B cell (primary cell): ENCODE measurements around the gene RAD51B. TPM values are rescaled to one million over a fixed set of nuclear protein-coding genes. Genes with fewer than 3 reads are reported as not detected.

Experiments
- ATAC-seq: fragments of 200-7000 bp; cut with Tn5 transposase; one replicate; pipeline ENCODE4 v1.10.0; 2021; ENCODE audit warnings: low read depth, mild to moderate bottlenecking, moderate number of reproducible peaks, moderate library complexity
- CTCF ChIA-PET: fragments of 350-600 bp; sonication (Branson Sonifier 250); formaldehyde crosslinking; loops from one replicate; lab custom pipeline; 2021; ENCODE audit warnings: antibody characterized with exemption, inconsistent platforms; lab: Charles Lee
- POLR2A ChIA-PET: fragments of 350-600 bp; sonication (Branson Sonifier 250); formaldehyde crosslinking; loops from one replicate; lab custom pipeline; 2021; ENCODE audit warnings: antibody characterized with exemption; lab: Charles Lee
- DNase-seq: peaks from one replicate; pipeline ENCODE4 v3.0.0; 2013
- H2AFZ ChIP-seq: 2 replicates; pipeline ENCODE4 v1.6.1; 2012; ENCODE audit warnings: mild to moderate bottlenecking, low read depth, low read length; ENCODE audit not compliant: insufficient read depth, poor library complexity, severe bottlenecking
- H3K27ac ChIP-seq, 2 donors: 1 replicate in 1 of 2; 2 replicates in 1 of 2; pipeline ENCODE4 v1.5.1; 2012 to 2013; ENCODE audit warnings: low read length in 2 of 2, mild to moderate bottlenecking in 2 of 2, moderate library complexity in 1 of 2
- H3K27me3 ChIP-seq, 4 experiments: fragments of 200-600 bp in 1 of 4; sonication (generic) in 1 of 4; replicated peaks in 1 of 4; 1 replicate in 2 of 4; 2 replicates in 2 of 4; pipeline versions ENCODE4 v1.6.1 to v1.7.0; 2013 to 2016; ENCODE audit warnings: low read length in 3 of 4, mild to moderate bottlenecking in 2 of 4, mixed read lengths in 1 of 4, moderate library complexity in 1 of 4; ENCODE audit not compliant: insufficient read depth in 4 of 4, control insufficient read depth in 3 of 4; ENCODE audit errors: control extremely low read depth in 1 of 4
- H3K36me3 ChIP-seq, 2 experiments: replicated peaks in 1 of 2; 1 replicate in 1 of 2; 2 replicates in 1 of 2; pipeline versions ENCODE4 v1.6.1 to v1.7.1; 2013; ENCODE audit warnings: low read length in 1 of 2; ENCODE audit not compliant: insufficient read depth in 2 of 2, control insufficient read depth in 1 of 2; ENCODE audit errors: control extremely low read depth in 1 of 2, extremely low read depth in 1 of 2
- H3K4me1 ChIP-seq, 2 donors: fragments of 200-600 bp in 1 of 2; sonication (generic) in 1 of 2; 1 replicate in 1 of 2; 2 replicates in 1 of 2; pipeline versions ENCODE4 v1.5.1 to v1.6.1; 2013 to 2017; ENCODE audit warnings: low read length in 2 of 2; ENCODE audit not compliant: control insufficient read depth in 2 of 2, insufficient read depth in 2 of 2
- H3K4me2 ChIP-seq: replicated peaks from 2 replicates; pipeline ENCODE3; 2012; ENCODE audit warnings: mild to moderate bottlenecking, low read depth, low read length; ENCODE audit not compliant: poor library complexity, severe bottlenecking
- H3K4me3 ChIP-seq, 5 experiments: fragments of 200-600 bp in 1 of 5; sonication (generic) in 1 of 5; 1 replicate in 3 of 5; 2 replicates in 2 of 5; pipeline versions ENCODE4 v1.5.1 to v1.7.0; 2011 to 2016; ENCODE audit warnings: low read length in 4 of 5, mild to moderate bottlenecking in 4 of 5, low read depth in 2 of 5, control low read depth in 1 of 5, moderate library complexity in 1 of 5; ENCODE audit not compliant: insufficient read depth in 1 of 5; ENCODE audit errors: control extremely low read depth in 1 of 5, extremely low read depth in 1 of 5
- H3K79me2 ChIP-seq: fragments of 200-600 bp; sonication (generic); one replicate; pipeline ENCODE4 v1.6.0; 2016; ENCODE audit warnings: low read length; ENCODE audit not compliant: control insufficient read depth, insufficient read depth
- H3K9ac ChIP-seq: fragments of 200-600 bp; sonication (generic); 2 replicates; pipeline ENCODE4 v1.6.1; 2017; ENCODE audit warnings: mild to moderate bottlenecking, low read length, moderate library complexity
- H3K9me3 ChIP-seq, 3 donors: one replicate each; pipeline versions ENCODE4 v1.6.1 to v1.7.1; 2013; ENCODE audit warnings: low read length in 2 of 3; ENCODE audit not compliant: control insufficient read depth in 2 of 3, insufficient read depth in 1 of 3; ENCODE audit errors: control extremely low read depth in 1 of 3
- H4K20me1 ChIP-seq: 2 replicates; pipeline ENCODE4 v1.6.0; 2012; ENCODE audit warnings: mild to moderate bottlenecking, low read length; ENCODE audit not compliant: insufficient read depth, control insufficient read depth, poor library complexity, severe bottlenecking
- H3K27ac Mint-ChIP-seq: one replicate; pipeline ENCODE4 v1.8.0; 2021; ENCODE audit warnings: mixed read lengths
- H3K27me3 Mint-ChIP-seq: one replicate; pipeline ENCODE4 v1.8.0; 2021; ENCODE audit warnings: mixed read lengths
- H3K4me1 Mint-ChIP-seq: one replicate; pipeline ENCODE4 v1.8.0; 2021; ENCODE audit warnings: mixed read lengths
- H3K4me3 Mint-ChIP-seq: one replicate; pipeline ENCODE4 v1.8.0; 2021; ENCODE audit warnings: mixed read lengths
- H3K9me3 Mint-ChIP-seq: one replicate; pipeline ENCODE4 v1.8.0; 2022; ENCODE audit warnings: mixed read lengths; ENCODE audit not compliant: insufficient read depth
- EZH2 ChIP-seq: IDR thresholded peaks from 2 replicates; pipeline ENCODE4 v1.6.1; 2012; ENCODE audit warnings: borderline replicate concordance, low read depth, mild to moderate bottlenecking, moderate library complexity, low read length; ENCODE audit not compliant: insufficient read depth, poor library complexity, severe bottlenecking
- WGBS: methylation state at CpG from one replicate; pipeline ENCODE4 v1.1.5; 2013; ENCODE audit warnings: missing lambda C conversion rate; ENCODE audit not compliant: insufficient coverage; 5-methylcytosine and 5-hydroxymethylcytosine counted together
- intact Hi-C: fragments of 100-400 bp; cut with micrococcal nuclease; formaldehyde crosslinking; loops from one replicate; pipeline ENCODE4 v1.10.0; 2022
- polyA plus RNA-seq: library from polyadenylated mRNA; depleted of rRNA; stranded (reverse); fragments of >200 nt; gene quantifications from 2 replicates; pipeline ENCODE4 v1.2.3, GENCODE V29; 2012
- total RNA-seq, 2 donors: library from RNA; stranded (reverse); fragments of 120-200 nt in 1 of 2; gene quantifications; 1 replicate in 1 of 2; 2 replicates in 1 of 2; pipeline versions ENCODE4 v1.2.3 to v1.2.4, GENCODE V29; 2013 to 2022
- TF ChIP-seq, protein P1 (sequence below): fragments of 200-600 bp; IDR thresholded peaks from one replicate; pipeline ENCODE4 v1.8.0; 2022; ENCODE audit warnings: antibody characterized with exemption, mild to moderate bottlenecking

The RAD51B gene
- total and polyA plus RNA-seq, 2 donors (not counting 1 experiment from before 2014, with no cell fraction given), result 6.5 to 60.6 TPM

DNA sequence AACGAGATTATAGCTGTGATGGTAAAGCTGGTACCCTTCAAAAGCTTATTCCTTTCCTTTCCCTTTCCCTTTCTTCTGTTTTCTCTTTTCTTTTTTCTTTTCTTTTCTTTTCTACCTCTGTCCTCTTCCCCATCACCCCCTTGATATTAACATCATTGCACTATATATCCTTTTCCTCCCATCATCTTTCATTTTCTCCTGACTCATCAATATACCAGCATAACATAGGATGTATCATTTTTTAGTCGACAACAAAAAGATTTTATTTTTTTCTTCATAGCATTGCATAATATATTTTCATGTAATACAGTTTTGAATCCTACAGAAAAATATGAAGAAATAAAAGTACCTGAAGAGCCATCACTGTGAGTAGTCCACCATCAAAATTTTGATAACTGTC, 230.6 kb downstream of the RAD51B start:
- Histone ChIP-seq H3K4me1 (no peaks in the 10 kb centered on the region), H3K4me2 (no peak overlapping the region), H3K27me3 (no peaks in the 10 kb centered on the region), H2AFZ (no peak overlapping the region), H4K20me1 (no peaks in the 10 kb centered on the region), H3K36me3 (peaks cover 0 to 4% of the 10 kb centered on the region in 2 experiments), H3K79me2 (no peaks in the 10 kb centered on the region), H3K4me3 (no peak overlapping the region), H3K9me3 (no peaks in the 10 kb centered on the region), H3K9ac (no peak overlapping the region), H3K27ac (no peak overlapping the region)
- Mint-ChIP-seq H3K4me1 (no peaks in the 10 kb centered on the region), H3K4me3 (no peak overlapping the region), H3K27me3 (no peaks in the 10 kb centered on the region), H3K27ac (no peak overlapping the region), H3K9me3 (no peaks in the 10 kb centered on the region)
- intact Hi-C loops, result no loop called here
- CTCF ChIA-PET, result interaction anchor here (0.6 kb wide), 1 partner anchor 146 kb away, joined by 4 read pairs; no protein-coding TSS in a partner anchor
- no peak for TF ChIP-seq EZH2
- DNase-seq, result no peak
- no CpG with 5 or more reads among the region's 2 CpGs for WGBS
- ATAC-seq, result no peak
- POLR2A ChIA-PET, result no interaction called here

DNA sequence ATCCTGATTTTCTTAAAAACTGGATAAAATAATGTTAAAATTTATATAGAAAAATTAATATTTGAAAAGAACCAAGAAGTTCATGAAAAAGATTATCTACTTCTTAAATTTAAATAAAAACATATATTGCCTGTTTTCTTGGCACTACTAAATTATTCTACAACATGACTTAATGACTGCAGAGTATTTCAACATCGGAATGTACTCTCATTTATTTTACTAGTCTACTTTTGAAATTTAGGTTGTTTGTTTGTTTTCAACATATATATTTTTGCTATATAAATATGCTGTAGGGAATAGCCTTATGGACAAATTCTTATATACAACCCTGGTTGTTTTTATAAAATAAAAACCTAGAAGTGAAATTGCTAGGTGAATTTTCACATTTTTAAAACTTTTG, 231.6 kb downstream of the RAD51B start:
- TF ChIP-seq, protein P1, sequence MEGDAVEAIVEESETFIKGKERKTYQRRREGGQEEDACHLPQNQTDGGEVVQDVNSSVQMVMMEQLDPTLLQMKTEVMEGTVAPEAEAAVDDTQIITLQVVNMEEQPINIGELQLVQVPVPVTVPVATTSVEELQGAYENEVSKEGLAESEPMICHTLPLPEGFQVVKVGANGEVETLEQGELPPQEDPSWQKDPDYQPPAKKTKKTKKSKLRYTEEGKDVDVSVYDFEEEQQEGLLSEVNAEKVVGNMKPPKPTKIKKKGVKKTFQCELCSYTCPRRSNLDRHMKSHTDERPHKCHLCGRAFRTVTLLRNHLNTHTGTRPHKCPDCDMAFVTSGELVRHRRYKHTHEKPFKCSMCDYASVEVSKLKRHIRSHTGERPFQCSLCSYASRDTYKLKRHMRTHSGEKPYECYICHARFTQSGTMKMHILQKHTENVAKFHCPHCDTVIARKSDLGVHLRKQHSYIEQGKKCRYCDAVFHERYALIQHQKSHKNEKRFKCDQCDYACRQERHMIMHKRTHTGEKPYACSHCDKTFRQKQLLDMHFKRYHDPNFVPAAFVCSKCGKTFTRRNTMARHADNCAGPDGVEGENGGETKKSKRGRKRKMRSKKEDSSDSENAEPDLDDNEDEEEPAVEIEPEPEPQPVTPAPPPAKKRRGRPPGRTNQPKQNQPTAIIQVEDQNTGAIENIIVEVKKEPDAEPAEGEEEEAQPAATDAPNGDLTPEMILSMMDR, result no peak
- Histone ChIP-seq H3K4me3 (no peak overlapping the region), H3K36me3 (peaks cover 0 to 4% of the 10 kb centered on the region in 2 experiments), H4K20me1 (no peaks in the 10 kb centered on the region), H3K27ac (no peak overlapping the region), H3K9me3 (no peaks in the 10 kb centered on the region), H3K27me3 (no peaks in the 10 kb centered on the region), H3K79me2 (no peaks in the 10 kb centered on the region), H3K4me1 (no peaks in the 10 kb centered on the region), H3K9ac (no peak overlapping the region), H2AFZ (no peak overlapping the region), H3K4me2 (no peak overlapping the region)
- Mint-ChIP-seq H3K4me3 (no peak overlapping the region), H3K27ac (no peak overlapping the region), H3K9me3 (no peaks in the 10 kb centered on the region), H3K27me3 (no peaks in the 10 kb centered on the region), H3K4me1 (no peaks in the 10 kb centered on the region)
- intact Hi-C loops, result no loop called here
- ATAC-seq, result no peak
- no peak for DNase-seq
- ChIA-PET POLR2A (no interaction called here), CTCF (no interaction called here)
- WGBS, result no CpG with 5 or more reads among the region's 1 CpG
